Fibroblast of lung (primary cell): ENCODE results near the gene GMEB1.

Experiments used
- EZH2 ChIP-seq: IDR thresholded peaks from 2 replicates; pipeline ENCODE4 v1.5.1; 2012; ENCODE audit warnings: low read length, control low read depth, mild to moderate bottlenecking; ENCODE audit errors: missing control alignments
- TF ChIP-seq, protein P1 (sequence below), 2 donors: IDR thresholded peaks in 1 of 2; conservative IDR thresholded peaks in 1 of 2; 1 replicate in 1 of 2; 2 replicates in 1 of 2; pipeline ENCODE4 v1.5.1; 2011 to 2012; ENCODE audit warnings: low read length in 2 of 2, control low read depth in 1 of 2, inconsistent platforms in 1 of 2, low read depth in 1 of 2, mild to moderate bottlenecking in 1 of 2

DNA sequence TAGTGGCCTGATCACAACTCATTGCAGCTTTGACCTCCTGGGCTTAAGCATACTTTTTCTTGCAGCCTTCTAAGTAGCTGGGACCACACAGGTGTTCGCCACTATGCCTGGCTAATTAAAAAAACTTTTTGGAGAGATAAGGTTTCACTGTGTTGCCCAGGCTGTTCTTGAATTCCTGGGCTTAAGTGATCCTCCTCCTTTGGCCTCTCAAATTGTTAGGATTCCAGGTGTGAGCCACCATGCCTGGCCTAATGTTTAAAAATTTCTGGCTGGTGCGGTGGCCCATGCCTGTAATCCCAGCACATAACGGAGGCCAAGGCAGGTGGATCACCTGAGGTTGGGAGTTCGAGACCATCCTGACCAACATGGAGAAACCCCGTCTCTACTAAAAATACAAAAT lies 92.6 kb downstream of the GMEB1 start:
- TF ChIP-seq, protein P1, sequence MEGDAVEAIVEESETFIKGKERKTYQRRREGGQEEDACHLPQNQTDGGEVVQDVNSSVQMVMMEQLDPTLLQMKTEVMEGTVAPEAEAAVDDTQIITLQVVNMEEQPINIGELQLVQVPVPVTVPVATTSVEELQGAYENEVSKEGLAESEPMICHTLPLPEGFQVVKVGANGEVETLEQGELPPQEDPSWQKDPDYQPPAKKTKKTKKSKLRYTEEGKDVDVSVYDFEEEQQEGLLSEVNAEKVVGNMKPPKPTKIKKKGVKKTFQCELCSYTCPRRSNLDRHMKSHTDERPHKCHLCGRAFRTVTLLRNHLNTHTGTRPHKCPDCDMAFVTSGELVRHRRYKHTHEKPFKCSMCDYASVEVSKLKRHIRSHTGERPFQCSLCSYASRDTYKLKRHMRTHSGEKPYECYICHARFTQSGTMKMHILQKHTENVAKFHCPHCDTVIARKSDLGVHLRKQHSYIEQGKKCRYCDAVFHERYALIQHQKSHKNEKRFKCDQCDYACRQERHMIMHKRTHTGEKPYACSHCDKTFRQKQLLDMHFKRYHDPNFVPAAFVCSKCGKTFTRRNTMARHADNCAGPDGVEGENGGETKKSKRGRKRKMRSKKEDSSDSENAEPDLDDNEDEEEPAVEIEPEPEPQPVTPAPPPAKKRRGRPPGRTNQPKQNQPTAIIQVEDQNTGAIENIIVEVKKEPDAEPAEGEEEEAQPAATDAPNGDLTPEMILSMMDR (conservative IDR thresholded peaks at IDR 0.05 in 1 of 2, IDR thresholded peaks at IDR 0.05 in 1 of 2; ENCODE audit: low read depth in 1 of 2, low read length in 2 of 2) = no peak
- no peak for TF ChIP-seq EZH2
